Measurements from ENCODE around the gene SHANK2. TPM values are rescaled to one million over a fixed set of nuclear protein-coding genes. Genes with fewer than 3 reads are reported as not detected.
"Not testable (repeated sequence)": the region's sequence is repeated elsewhere in the genome, so short reads cannot be mapped to it uniquely, and the experiment has no call there.

Gene SHANK2
- total RNA-seq, 1 experiment from 2014 or later, result not detected

DNA sequence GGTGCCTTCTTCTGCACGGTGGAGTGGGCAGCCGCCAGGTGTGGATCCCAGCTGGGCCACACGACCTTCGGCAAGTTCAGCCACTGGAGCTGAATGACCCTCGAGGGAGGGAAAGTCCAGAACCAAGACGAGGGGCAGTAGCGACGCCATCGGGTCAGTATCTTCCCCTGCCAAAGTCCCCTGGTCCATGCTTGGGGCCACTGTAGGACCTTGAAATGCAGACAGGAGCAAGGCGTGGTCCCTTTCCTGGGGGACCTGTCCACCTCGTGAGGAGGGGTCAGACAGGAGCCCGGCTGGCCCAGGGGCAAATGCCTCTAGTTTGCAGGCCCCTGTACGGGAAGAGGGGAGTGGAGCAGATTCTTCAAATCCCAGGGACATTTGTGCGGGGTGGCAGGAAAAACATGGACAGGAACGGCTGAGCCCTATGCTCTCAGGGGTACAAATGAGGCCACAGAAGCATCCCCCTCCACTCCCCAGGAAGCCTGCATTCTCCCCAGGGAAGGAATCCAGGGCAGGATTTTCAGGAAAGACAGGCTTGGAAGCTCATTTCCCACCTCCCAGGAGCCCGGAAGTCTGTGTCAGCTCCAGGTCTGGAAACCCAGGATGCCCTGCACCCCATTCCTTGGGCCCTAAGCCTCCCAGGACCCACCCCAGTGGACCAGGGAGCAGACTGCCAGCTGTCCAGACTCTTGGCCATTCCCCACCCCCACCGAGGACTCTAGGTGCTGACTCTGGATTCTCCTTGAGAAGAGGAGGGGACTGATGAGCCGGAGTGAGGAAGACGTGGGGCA lies 6.6 kb downstream of the SHANK2 start:
- no peak for DNase-seq (ENCODE audit: low spot score)

DNA sequence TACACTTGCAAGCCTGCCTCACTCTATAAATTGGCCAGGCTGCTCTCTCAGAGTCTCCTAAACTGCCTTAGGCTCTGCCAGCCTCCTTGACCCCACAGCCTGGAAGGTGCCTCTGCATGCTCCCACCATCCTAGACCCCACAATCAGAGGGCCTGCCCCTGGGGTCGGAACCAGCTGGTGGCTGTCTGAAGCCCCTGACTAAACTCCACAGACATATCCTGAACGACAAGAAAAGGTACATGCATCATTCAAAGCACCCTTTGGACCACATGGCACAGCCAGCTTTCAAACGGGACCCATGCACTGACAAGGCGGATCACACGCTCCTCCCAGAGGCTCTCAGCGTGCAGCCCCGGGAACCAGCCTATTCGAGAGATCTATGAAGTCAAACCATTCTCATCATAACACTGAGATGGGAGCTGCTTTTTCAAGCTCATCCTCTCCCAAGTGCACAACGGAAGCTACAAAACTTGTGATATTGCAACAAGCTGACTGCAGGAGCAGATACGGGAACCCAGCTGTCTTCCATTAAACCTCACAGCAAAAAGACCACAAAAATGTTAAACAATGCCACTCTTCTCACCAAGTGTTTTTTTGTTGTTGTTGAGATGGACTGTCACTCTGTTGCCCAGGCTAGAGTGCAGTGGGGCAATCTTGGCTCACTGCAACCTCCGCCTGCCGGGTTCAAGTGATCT lies 8.1 kb downstream of the SHANK2 start:
- DNase-seq (ENCODE audit: low spot score), result peak; percentile 69

DNA sequence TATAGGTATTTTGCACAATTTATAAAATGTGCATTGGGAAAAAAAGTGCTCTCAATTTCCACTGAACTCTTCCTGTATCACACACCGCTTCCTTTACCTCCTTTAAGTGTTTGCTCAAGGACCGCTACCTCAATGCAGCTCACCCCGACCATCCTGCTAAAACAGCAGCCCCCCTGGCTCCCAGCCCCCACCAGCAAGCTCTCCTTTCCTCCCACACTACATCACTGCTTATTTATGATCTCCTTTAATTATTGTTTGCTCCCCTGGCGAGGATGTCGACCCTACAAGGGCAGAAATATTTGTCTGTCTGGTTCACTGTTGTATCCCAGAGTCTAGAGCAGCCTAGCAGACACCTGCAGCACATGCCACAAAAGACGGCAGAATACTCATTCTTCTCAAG lies 10.0 kb downstream of the SHANK2 start:
- DNase-seq (ENCODE audit: low spot score), result no peak

DNA sequence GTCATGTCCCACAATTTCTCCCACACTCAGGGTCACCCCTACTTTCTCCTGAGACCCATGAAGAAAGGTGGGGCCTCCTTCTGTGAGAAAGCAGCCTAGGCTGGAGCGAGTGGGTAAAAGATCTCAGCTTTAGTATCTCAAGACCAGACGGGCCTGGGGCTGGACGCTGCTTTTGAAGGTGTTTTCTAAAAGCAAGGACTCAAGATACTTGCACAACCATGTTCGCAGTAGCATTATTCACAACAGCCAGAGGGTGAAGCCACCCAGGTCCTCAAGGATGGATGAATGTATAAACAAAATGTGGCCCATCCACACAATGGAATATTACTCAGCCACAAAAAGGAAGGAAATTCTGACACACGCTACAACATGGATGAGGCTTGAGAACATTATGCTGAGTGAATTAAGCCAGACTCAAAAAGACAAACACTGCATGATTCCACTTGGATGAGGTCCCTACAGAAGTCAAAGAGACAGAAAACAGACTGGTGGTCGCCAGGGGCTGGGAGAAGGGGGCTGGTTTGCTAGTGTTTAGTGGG lies 10.6 kb downstream of the SHANK2 start:
- DNase-seq (ENCODE audit: low spot score), result no peak

DNA sequence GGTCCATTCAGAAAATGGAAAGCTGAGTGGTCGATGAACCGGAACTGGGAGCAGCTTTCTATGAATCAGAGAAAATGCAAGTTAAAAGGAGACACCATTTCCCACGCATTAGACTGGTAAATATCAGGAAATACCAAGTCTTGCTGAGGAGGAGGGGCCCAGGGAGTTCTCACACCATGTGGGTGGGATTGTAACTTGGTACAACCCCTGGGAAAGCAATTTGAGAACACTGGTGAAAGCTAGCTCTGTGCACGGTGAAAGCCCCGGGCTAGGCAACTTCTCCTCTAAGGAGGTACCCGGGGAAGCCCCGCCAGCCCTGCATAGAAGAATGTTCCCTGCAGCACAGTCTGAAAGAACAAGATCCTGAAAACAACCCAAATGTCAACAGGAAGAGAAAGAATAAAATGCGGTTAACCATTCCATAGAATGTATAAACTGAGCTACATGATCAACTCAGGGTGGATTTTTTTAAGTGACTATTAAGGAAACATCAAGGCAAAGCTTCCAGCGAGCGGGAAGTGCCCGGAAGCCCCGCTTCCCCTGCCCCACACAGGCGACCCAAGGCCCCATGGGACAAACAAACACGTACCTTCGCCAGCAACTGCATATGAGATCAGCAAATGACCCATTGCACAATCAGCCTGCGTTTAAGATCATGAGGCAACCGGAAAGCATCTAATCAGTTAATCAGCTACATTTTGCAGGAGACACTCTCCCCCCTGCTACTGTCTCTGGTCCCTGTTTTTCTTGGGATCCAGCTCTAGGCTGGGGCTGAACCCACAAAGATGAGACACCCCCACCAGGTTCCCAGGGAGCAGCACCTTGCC lies 11.3 kb downstream of the SHANK2 start:
- DNase-seq (ENCODE audit: low spot score), result peak; percentile 96

DNA sequence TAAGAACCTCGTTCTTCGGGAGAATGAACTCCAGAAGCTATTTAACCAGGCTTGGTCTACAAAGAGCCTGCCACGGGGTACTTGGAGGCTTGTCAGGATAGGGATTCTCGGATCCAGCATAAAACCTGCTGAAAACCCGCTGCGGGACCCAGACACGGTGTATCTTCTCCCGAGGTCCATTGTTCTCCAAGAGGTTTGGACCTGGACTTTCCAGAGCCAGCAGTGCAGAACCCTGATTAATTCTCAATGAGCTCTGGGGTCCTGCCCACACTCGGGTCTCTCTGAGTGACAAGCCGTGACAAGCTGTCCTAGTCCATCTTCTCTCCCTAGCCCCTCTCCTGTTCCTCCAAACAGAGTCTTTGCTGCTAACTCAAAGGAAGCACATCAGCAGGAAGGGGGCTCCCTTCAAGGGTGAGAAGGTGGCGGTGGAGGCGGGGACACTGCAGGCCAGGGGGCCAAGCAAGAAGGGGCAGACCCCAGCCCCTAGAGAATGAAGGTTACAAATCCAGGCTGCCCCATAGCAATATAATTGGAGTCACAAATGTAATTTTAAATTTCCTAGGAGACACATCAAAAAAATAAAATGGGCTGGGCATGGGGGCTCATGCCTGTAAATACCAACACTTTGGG lies 12.2 kb downstream of the SHANK2 start:
- no peak for DNase-seq (ENCODE audit: low spot score)

DNA sequence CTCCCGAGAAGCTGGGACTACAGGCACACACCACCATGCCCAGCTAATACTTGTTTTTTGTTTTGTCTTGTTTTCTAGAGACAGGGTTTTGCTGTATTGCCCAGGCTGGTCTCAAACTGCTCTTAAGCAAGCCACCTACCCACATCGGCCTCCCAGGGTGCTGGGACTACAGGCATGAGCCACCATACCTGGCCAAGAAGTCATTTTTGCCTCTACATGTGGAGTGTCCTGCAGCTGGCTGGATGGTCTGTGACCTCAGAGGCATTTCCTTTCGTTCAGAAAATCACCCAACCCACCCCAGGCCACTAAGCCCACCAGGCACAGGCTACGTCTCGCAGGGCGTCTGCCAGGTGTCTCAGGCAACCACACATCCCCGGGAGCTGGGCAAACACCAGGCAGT lies 12.8 kb downstream of the SHANK2 start:
- no peak for DNase-seq (ENCODE audit: low spot score)

DNA sequence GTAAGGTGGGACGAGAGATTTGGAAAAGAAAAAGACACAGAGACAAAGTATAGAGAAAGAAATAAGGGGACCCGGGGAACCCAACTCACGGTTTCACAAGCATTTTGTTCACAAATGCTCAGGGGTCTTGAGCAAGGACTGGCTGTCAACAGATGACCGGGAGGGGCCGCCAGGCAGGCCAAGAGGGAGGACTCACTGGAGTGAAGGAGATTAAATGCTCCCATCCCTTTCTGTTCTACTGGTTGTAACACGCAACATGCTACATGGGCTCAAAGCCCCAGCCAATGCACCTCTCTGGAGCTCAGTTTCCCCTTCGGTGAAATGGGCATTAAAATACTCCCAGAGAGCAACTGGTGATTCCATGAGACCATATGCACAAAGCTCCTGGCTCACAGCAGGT lies 13.4 kb downstream of the SHANK2 start:
- no peak for DNase-seq (ENCODE audit: low spot score)

DNA sequence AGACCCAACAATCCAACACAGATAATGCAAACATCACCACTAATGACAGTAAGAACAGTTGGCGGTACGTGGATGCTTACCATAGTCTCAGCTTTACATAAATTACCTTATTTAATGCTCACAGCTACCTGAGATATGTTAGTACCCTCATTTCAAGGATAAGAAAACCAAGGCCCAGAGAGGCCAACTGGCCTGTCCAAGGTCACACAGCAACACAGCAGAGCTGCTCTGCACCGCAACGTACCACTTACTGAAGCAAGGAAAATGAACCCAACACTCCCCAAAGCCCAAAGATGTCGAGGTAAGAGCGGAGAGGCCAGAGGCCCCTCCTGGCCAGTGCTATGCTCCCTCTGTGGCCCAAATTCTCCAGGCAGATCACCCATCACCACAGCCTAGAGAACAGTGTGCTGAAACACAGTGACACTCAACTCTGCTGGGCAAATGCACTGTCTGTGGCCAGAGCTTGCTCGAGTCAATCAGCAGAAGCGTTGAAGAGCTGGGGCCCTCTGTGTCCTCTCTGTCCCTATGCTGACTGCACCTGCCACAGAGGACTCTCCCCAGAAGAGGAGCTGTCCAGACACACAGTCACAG lies 14.0 kb downstream of the SHANK2 start:
- DNase-seq (ENCODE audit: low spot score), result no peak

DNA sequence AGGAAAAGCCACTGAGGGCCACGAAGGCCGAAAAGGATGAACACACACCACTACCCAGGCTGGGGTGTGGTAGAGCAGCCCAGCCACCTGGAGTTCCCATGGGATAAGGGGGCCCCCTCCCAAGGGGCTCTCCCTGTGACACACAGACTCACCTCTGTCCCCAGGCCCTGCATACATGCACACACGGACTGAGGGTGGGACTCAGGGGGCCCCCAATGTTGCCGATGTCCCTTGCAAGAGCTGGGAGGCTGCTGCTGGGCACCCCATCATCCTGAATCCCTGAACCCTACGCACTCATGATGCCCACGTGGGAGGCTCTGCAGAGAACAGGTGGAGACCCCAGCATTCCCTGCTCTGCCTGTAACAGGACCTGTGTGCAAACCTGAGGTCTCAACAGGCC lies 14.5 kb downstream of the SHANK2 start:
- no peak for DNase-seq (ENCODE audit: low spot score)

DNA sequence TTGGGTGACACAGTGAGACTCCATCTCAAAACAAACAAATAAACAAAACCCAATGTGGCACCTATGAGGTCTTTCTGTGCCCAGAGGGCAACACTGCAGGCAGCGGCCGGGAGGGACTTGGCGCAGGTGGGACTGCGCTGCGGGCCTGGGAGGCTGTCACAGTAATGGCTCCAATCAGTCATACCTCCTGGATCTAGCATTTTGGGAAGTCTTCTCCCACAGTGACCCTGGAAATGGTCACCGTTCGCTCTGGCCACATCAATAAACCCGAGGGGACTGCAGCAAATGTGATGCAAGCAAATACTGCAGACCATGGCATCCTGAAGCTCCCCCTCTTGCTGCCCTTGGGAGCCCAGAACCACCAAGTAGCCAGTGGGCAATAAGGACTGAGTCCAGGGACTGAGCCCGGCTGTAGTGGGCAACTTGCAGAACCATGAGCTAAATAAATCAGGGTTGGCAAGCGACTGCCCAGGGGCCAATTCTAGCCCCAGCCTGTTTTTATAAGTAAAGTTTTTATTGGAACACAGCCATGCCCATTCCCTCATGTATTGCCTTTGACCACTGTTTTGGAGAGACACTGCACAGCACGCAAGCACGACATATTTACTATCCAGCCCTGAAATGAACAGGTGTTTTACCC lies 15.4 kb downstream of the SHANK2 start:
- no peak for DNase-seq (ENCODE audit: low spot score)

DNA sequence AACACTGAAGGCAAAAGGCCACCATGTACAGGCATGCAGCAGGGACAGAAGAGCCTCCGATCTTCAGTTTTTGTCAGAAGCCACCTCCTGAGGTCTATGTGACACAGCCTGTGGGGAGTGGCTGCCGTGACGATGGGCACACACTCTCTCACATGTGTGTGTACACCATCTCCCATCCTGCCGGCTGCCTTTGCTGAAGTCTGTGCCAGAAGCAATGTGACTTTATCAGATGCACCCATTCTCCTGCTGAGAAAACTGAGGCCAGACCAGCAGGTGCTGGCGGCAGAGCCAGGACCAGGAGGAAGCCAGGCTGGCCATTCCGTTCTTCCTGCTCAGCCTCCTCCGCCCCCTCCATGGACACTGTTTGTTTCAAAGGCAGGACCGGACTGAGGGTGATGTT lies 16.7 kb downstream of the SHANK2 start:
- DNase-seq (ENCODE audit: low spot score), result no peak

DNA sequence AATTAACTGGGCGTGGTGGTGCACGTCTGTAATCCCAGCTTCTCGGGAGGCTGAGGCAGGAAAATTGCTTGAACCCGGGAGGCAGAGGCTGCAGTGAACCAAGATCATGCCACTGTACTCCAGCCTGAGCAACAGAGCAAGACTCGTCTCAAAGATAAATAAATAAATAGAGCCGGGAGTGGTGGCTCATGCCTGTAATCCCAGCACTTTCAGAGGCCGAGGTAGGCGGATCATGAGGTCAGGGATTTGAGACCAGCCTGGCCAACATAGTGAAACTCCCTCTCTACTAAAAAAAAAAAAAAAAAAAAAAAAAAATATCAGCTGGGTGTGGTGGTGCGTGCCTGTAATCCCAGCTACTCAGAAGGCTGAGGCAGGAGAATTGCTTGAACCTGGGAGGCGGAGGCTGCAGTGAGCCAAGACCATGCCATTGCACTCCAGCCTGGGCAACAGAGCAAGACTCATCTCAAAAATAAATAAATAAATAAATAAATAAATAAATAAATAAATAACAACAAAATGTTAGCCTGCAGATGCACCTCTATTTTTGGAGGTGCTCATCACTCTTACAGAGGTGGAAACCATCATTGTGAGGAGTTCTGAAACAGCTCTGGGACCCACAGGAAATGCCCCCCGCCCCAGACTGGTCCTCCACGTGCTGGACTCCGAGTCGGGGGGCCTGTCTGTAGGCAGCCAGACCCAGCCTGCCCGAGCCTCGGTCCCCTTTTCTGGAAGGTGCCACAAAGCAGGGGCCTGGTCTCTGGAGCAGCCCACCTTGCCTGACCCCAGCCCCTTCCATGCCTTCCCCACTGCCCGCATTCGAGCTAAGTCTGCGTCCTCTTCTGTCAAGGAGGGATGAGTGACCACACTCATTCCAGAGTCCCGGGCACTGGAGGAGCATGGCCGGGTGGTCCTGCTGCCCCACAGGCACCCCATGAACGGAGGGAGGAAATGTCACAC lies 18.2 kb downstream of the SHANK2 start:
- DNase-seq (ENCODE audit: low spot score), result not testable (repeated sequence)

DNA sequence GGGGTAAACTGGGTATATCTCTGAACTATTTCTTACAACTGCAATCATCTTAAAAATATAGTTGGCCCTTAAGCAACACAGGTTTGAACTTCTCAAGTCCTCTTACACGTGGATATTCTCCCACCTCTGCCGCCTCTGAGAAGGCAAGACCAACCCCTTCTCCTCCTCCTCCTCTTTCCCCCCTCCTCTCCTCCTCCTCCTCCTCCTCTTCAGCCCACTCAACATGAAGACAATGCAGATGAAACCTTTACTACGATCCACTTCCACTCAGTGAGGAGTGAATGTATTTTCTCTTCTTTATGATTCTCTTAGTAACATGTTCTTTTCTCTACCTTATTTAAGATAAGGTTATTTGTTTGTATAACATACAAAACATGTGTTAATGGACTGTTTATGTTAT lies 20.0 kb downstream of the SHANK2 start:
- DNase-seq (ENCODE audit: low spot score), result no peak

DNA sequence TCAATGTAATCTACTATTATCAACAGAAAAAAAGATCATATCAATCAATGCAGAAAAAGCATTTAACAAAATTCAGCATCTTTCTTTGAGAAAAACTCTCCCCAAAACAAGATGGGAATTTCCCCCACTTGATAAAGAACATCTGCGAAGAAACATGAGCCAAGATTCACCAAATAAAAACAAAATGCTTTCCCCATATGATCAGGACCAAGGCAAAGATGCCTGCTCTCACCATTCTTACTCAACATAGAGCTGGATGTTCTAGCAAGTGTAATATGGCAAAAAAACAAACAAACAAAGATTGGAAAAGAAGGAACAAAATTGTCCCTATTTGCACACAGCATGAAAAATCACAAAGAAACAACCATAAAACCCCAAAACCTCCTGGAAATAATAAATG lies 23.4 kb downstream of the SHANK2 start:
- no peak for DNase-seq (ENCODE audit: low spot score)

DNA sequence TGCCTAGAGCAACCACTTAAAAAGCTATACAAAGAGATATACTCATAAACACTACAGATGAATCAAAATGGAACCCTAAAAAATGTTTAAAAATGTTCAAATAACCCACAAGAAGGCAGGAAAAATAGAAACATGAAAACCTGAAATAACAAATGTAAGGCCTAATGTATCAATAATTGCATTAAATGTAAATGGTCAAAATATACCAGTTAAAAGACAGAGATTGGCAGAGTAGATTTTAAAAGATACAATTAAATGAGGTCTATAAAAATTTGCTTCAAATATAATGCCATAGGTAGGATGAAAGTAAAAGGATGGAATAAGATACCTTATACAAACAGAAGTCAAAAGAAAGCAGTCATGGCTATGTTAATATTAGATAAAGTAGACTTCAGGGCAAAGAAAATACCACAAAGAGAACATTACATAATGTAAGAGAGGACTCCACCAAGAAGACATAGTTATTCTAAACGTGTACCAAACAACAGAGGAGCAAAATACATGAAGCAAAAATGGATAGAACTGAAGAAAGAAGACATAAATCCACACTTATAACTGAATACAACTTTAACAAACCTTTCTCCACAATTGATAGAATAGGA lies 25.2 kb downstream of the SHANK2 start:
- DNase-seq (ENCODE audit: low spot score), result no peak

DNA sequence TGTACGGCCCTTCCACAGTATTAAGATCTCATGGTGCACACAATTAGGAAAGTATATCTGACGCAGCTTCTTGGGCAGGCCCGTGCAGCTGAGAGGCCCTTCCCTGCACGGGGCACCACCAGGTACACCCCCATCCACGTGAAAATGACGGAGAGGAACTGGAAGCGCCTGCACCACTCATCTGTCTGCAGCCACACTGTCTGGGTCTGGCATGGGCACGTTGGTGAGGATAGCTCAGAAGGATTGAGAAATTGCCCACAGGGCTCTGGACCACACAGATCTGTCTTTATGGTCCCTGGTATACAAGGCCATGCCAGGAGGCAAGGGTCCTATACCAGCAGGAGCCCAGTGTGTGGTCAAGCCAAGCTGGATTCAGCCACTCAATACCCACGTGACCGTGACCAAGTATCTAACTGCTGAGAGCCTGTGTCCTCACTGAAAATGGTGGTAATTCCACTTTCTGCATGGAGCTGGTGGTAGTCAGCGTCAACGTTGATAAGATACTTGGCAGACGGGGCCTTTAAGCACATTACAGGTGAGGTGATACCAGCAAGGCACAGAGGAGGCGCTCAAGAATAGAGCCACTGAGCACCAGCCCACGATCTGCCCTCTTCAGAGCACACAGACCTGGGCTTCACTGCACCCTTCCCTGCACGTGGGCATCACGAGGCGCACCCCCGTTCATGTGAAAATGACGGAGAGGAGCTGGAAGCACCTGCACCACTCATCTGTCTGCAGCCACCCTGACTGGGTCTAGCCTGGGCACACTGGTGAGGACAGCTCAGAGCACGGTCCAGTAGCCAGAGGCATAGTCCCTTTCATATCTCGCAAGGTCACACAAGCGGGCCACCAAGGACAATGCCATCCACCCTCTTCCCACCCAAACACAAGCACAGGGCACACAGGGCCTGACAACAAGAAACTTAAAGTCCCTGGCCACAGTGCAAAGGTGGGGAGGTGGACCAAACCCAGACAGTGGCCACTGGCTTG lies 28.4 kb downstream of the SHANK2 start:
- no peak for DNase-seq (ENCODE audit: low spot score)

DNA sequence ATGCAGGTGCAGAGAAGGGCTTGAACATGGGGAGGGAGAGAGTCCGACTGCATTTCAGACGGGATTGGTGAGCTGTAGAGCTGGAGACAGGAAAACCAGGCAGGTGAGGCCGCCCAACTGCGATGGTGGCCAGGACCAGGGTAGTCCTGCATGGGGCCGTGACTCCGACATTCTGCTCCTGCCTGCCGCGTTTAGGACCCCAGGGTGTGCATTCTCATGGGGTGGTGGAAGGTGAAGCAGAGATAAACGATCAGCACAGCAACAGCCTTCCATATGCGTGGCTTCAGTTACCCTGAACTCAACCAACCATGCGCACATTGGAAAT lies 29.3 kb downstream of the SHANK2 start:
- no peak for DNase-seq (ENCODE audit: low spot score)
